Sigmoid colon (tissue), 4 donors: ENCODE results near the gene C1orf198.

Experiments used
- CTCF ChIP-seq, 4 experiments: fragments of 450-650 bp in 3 of 4; fragments of 200-600 bp in 1 of 4; IDR thresholded peaks; one replicate each; pipeline ENCODE4 v1.5.1; 2016 to 2019; ENCODE audit warnings: antibody characterized with exemption in 4 of 4, mild to moderate bottlenecking in 3 of 4, moderate library complexity in 2 of 4
- EP300 ChIP-seq, 4 donors: sonication (generic); formaldehyde crosslinking; IDR thresholded peaks; one replicate each; pipeline ENCODE4 v1.6.1; 2017; ENCODE audit warnings: antibody characterized with exemption in 4 of 4
- POLR2A ChIP-seq, 2 donors: fragments of 450-650 bp; IDR thresholded peaks; one replicate each; pipeline ENCODE4 v1.6.1; 2016; ENCODE audit warnings: antibody characterized with exemption in 2 of 2, mild to moderate bottlenecking in 2 of 2, moderate library complexity in 2 of 2
- POLR2AphosphoS5 ChIP-seq, 4 donors: sonication (generic); formaldehyde crosslinking; IDR thresholded peaks; one replicate each; pipeline ENCODE4 v1.6.1; 2017; ENCODE audit warnings: antibody characterized with exemption in 4 of 4

- TF ChIP-seq POLR2A (IDR thresholded peaks at IDR 0.05) (no peak), CTCF (IDR thresholded peaks at IDR 0.05) (no peak), EP300 (IDR thresholded peaks at IDR 0.05) (no peak), POLR2AphosphoS5 (IDR thresholded peaks at IDR 0.05) (no peak)
Measured at GRCh38 chr1:230832476-230832875, 35.8 kb downstream of the C1orf198 start.
